OCI-LY3 (cell line): ENCODE results near the gene LBX2.
A peak's percentile ranks its signal among the peaks of the same experiment; 100 is the strongest.
"Not testable (repeated sequence)": the region's sequence is repeated elsewhere in the genome, so short reads cannot be mapped to it uniquely, and the experiment has no call there.

Experiments used
- H2AFZ ChIP-seq: fragments of 200-600, 300-600 bp; shearing (Covaris generic); 2 replicates; pipeline ENCODE4 v1.6.0; 2014; ENCODE audit warnings: antibody characterized with exemption, low read depth, low read length
- H3K27ac ChIP-seq: fragments of 200-600, 300-600 bp; sonication (generic); 2 replicates; pipeline ENCODE4 v1.5.1; 2014; ENCODE audit warnings: mild to moderate bottlenecking, low read length, moderate library complexity, mixed read lengths
- H3K27me3 ChIP-seq: fragments of 200-600, 300-600 bp; sonication (generic); 2 replicates; pipeline ENCODE4 v1.6.1; 2014; ENCODE audit warnings: low read depth, low read length, mixed read lengths
- H3K36me3 ChIP-seq: fragments of 200-600, 300-600 bp; sonication (generic); replicated peaks from 2 replicates; pipeline ENCODE3; 2014; ENCODE audit warnings: low read depth, low read length, mixed read lengths
- H3K4me1 ChIP-seq: fragments of 300-600, 200-600 bp; sonication (generic); 2 replicates; pipeline ENCODE4 v1.6.1; 2014; ENCODE audit warnings: low read length, mixed read lengths
- H3K4me2 ChIP-seq: fragments of 200-600, 300-600 bp; sonication (generic); 2 replicates; pipeline ENCODE4 v1.6.1; 2014; ENCODE audit warnings: low read length, mixed read lengths
- H3K4me3 ChIP-seq: fragments of 300-600, 200-600 bp; sonication (generic); 2 replicates; pipeline ENCODE4 v1.5.1; 2014; ENCODE audit warnings: antibody characterized with exemption, mild to moderate bottlenecking, low read length, moderate library complexity
- H3K79me2 ChIP-seq: fragments of 300-600, 200-600 bp; shearing (Covaris generic); 2 replicates; pipeline ENCODE4 v1.6.1; 2014; ENCODE audit warnings: mild to moderate bottlenecking, low read length, mixed read lengths
- H3K9ac ChIP-seq: fragments of 300-600, 200-600 bp; shearing (Covaris generic); 2 replicates; pipeline ENCODE4 v1.6.0; 2014; ENCODE audit warnings: mild to moderate bottlenecking, low read length, moderate library complexity
- H3K9me3 ChIP-seq: fragments of 200-600, 300-600 bp; shearing (Covaris generic); 2 replicates; pipeline ENCODE4 v1.6.1; 2014; ENCODE audit warnings: low read length, mixed read lengths; ENCODE audit not compliant: insufficient read depth
- H4K20me1 ChIP-seq: fragments of 200-600, 300-600 bp; sonication (generic); 2 replicates; pipeline ENCODE4 v1.6.1; 2016; ENCODE audit warnings: low read length, mixed read lengths; ENCODE audit not compliant: insufficient read depth
- EZH2phosphoT487 ChIP-seq: fragments of 200-600 bp; shearing (Covaris generic); IDR thresholded peaks from 2 replicates; pipeline ENCODE4 v1.6.1; 2018; ENCODE audit warnings: antibody characterized with exemption, mixed run types, low read depth
- TF ChIP-seq, protein P1 (sequence below): fragments of 200-600, 300-600 bp; sonication (generic); IDR thresholded peaks from 2 replicates; pipeline ENCODE4 v1.5.1; 2014; ENCODE audit warnings: antibody characterized with exemption, low read length, low read depth

Gene LBX2

DNA sequence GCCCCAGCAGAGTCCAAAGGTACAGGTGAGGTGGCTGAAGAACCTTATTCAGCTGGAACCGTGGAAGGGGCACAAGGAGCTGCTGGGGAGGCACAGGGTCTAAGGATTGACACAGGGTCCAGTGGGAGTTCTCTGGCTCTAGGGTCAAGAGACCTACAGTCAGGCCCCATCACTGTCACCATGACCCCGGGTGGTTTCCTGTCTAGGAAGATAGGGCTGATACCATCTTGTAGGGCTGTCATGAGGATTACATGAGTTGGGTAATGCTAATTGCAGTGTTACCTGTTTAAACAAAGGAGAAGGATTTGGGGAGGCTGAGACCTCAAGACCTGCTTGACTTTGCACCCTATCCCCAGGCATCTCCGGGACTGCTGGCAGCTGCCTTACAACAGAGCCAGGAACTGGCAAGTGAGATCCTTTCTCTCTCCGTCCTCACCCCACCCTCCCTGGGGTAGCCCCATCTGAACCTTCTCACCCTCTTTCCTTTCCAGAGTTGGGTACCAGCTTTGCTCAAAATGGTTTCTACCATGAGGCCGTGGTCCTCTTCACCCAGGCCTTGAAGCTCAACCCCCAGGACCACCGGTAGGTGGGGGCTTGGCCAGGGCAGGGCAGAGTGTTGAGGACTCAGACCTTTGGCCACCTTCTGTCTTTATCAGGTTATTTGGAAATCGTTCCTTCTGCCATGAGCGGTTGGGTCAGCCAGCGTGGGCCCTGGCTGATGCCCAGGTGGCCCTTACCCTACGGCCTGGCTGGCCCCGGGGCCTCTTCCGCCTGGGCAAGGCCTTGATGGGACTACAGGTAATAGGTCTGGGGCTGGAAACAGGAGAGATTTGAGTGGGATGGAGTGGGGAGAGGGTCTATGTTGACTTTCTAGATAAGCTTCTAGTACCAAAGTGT lies 7.5 kb downstream of the LBX2 start:
- peaks cover 17% of the 10 kb centered on the region for H3K36me3 ChIP-seq
- TF ChIP-seq, protein P1, sequence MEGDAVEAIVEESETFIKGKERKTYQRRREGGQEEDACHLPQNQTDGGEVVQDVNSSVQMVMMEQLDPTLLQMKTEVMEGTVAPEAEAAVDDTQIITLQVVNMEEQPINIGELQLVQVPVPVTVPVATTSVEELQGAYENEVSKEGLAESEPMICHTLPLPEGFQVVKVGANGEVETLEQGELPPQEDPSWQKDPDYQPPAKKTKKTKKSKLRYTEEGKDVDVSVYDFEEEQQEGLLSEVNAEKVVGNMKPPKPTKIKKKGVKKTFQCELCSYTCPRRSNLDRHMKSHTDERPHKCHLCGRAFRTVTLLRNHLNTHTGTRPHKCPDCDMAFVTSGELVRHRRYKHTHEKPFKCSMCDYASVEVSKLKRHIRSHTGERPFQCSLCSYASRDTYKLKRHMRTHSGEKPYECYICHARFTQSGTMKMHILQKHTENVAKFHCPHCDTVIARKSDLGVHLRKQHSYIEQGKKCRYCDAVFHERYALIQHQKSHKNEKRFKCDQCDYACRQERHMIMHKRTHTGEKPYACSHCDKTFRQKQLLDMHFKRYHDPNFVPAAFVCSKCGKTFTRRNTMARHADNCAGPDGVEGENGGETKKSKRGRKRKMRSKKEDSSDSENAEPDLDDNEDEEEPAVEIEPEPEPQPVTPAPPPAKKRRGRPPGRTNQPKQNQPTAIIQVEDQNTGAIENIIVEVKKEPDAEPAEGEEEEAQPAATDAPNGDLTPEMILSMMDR, result no peak
- no peak for TF ChIP-seq EZH2phosphoT487
- no peak overlapping the region for H3K9ac ChIP-seq
- H3K4me2 ChIP-seq, result no peak overlapping the region
- H3K4me1 ChIP-seq, result no peaks in the 10 kb centered on the region
- H4K20me1 ChIP-seq, result no peaks in the 10 kb centered on the region
- no peak overlapping the region for H3K27ac ChIP-seq
- H3K79me2 ChIP-seq, result no peaks in the 10 kb centered on the region
- H3K27me3 ChIP-seq, result no peaks in the 10 kb centered on the region
- H2AFZ ChIP-seq, result no peak overlapping the region
- no peaks in the 10 kb centered on the region for H3K9me3 ChIP-seq
- H3K4me3 ChIP-seq, result no peak overlapping the region

DNA sequence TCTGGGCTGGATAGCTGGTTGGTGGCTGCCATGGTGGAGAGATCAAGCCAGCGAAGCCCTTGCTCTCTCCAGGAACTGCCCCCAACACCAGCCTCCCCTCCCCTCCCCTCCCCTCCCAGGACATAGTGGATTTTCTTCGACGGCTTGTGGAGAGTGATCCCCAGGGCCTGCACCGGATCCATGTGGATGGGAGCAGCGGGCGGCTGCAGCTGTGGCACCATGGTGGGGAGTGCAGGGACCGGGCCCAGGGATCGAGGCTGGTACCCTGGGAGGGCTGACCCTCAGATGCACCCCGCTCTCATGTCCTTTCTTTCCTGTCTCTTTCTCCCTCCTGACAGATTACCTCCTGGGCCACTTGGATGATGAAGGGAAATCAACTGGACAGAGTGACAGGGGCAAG lies 9.5 kb downstream of the LBX2 start:
- Histone ChIP-seq H3K4me2 (no peak overlapping the region), H3K4me3 (no peak overlapping the region), H3K79me2 (no peaks in the 10 kb centered on the region), H3K27me3 (no peaks in the 10 kb centered on the region), H3K4me1 (no peaks in the 10 kb centered on the region), H3K36me3 (peaks cover 20% of the 10 kb centered on the region), H2AFZ (no peak overlapping the region), H4K20me1 (no peaks in the 10 kb centered on the region), H3K27ac (no peak overlapping the region), H3K9me3 (no peaks in the 10 kb centered on the region), H3K9ac (no peak overlapping the region)
- no peak for TF ChIP-seq EZH2phosphoT487
- TF ChIP-seq, protein P1, result no peak

DNA sequence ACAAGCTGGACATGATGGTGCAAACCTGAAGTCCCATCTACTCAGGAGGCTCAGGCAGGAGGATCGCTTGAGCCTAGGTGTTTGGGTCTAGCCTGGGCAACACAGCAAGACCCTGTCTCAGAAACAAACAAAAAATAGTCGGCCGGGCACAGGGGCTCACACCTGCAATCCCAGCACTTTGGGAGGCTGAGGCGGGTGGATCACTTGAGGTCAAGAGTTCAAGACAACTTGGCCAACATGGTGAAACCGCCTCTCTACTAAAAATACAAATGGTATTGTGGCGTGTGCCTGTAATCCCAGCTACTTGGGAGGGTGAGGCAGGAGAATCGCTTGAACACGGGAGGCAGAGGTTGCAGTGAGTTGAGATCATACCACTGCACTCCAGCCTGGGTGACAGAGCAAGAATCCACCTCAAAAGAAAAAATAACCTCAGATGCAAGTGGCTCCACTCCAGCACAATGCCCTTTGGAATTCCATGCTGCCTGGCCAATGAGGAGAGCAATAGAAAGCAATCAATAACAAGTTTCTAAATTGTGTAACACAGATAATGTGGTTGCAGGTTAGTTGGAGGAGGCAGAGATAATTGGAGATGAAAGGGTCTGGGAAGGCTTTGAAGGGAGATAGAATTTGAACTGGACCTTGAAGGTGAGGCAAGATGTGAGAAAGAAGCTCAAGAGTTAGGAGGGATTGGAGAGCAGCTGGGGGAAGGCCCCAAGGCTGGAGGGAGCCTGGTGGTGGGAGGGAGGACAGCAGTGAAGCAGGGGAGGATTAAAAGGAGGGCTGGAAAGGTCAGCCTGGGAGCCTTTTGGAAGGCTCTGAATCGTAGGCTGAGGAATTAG lies 10.5 kb downstream of the LBX2 start:
- no peak overlapping the region for H3K4me2 ChIP-seq
- H4K20me1 ChIP-seq, result no peaks in the 10 kb centered on the region
- H3K4me3 ChIP-seq, result no peak overlapping the region
- no peak overlapping the region for H3K27ac ChIP-seq
- no peak overlapping the region for H3K9ac ChIP-seq
- TF ChIP-seq EZH2phosphoT487, result no peak
- TF ChIP-seq, protein P1, result no peak
- H3K27me3 ChIP-seq, result no peaks in the 10 kb centered on the region
- no peak overlapping the region for H2AFZ ChIP-seq
- no peaks in the 10 kb centered on the region for H3K9me3 ChIP-seq
- peaks cover 1% of the 10 kb centered on the region; the same call in 1 of the 2 replicates for H3K79me2 ChIP-seq
- H3K4me1 ChIP-seq, result no peaks in the 10 kb centered on the region
- H3K36me3 ChIP-seq, result peaks cover 20% of the 10 kb centered on the region

DNA sequence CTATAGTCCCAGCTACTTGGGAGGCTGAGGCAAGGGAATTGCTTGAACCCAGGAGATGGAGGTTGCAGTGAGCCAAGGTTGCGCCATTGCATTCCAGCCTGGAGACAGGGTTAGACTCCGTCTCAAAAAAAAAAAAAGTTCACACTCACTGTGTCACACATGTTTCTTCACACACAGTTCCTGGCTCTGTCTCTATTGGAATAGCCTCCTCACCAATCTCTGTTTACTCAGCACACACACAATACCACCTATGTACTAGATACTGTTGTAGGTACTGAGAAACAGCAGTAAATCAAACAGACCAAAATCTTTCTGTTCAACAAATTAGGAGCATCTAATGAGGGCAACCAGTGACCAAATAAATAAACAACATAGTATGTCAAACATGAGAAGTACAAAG lies 13.3 kb downstream of the LBX2 start:
- Histone ChIP-seq H3K9me3 (no peaks in the 10 kb centered on the region), H3K9ac (no peak overlapping the region), H2AFZ (no peak overlapping the region), H3K4me3 (no peak overlapping the region), H3K4me1 (peaks cover 8% of the 10 kb centered on the region), H3K27ac (no peak overlapping the region), H3K79me2 (peaks cover 22% of the 10 kb centered on the region), H3K4me2 (no peak overlapping the region), H4K20me1 (no peaks in the 10 kb centered on the region), H3K36me3 (peaks cover 7% of the 10 kb centered on the region), H3K27me3 (no peaks in the 10 kb centered on the region)
- TF ChIP-seq, protein P1, result no peak
- TF ChIP-seq EZH2phosphoT487, result no peak

DNA sequence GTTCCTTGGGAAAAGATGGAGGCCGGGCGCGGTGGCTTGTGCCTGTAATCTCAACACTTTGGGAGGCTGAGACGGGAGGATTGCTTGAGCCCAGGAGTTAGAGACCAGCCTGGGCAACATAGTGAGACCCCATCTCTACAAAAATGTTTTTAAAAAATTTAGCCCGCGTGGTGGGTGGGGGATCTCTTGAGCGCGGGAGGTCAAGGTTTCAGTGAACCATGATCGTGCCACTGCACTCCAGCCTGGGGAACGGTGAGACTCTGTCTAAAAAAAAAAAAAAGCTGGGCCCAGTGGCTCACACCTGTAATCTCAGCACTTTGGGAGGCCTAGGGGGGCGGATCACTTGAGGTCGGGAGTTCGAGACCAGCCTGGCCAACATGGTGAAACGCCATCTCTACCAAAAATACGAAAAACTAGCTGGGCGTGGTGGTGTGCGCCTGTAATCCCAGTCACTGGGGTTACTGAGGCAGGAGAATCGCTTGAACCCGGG lies 15.7 kb downstream of the LBX2 start:
- Histone ChIP-seq H3K27ac (peak overlapping the region; percentile 79), H3K4me3 (peak overlapping the region; percentile 99), H2AFZ (0 out of 2 replicates have a peak overlapping the region, but pooled peaks have one; percentile 79), H3K9ac (peak overlapping the region; percentile 80), H3K79me2 (peaks cover 22% of the 10 kb centered on the region), H3K4me2 (peak overlapping the region; percentile 98)
- H3K27me3 ChIP-seq, H3K9me3 ChIP-seq, H4K20me1 ChIP-seq, H3K4me1 ChIP-seq, H3K36me3 ChIP-seq: not testable (repeated sequence)
